AG04450 (cell line): ENCODE measurements around the gene ABCA9. TPM values are rescaled to one million over a fixed set of nuclear protein-coding genes. Genes with fewer than 3 reads are reported as not detected.

Experiments used
- CTCF ChIA-PET: fragments of 300-600, 350-600 bp; formaldehyde crosslinking; extraction: SDS; loops from one replicate; lab custom pipeline; 2022; ENCODE audit warnings: antibody characterized with exemption, inconsistent platforms; lab: Charles Lee
- POLR2A ChIA-PET: fragments of 350-600 bp; formaldehyde crosslinking; extraction: SDS; loops from one replicate; lab custom pipeline; 2021; ENCODE audit warnings: antibody characterized with exemption, inconsistent platforms; lab: Yijun Ruan, JAX
- DNase-seq: peaks from one replicate; pipeline ENCODE4 v3.0.0-alpha.2; 2011; ENCODE audit warnings: low read depth, low spot score
- H3K27ac ChIP-seq: one replicate; pipeline ENCODE4 v1.5.1; 2012; ENCODE audit warnings: low read depth, low read length, control low read depth
- H3K27me3 ChIP-seq: one replicate; pipeline ENCODE4 v1.6.0; 2012; ENCODE audit warnings: low read length; ENCODE audit not compliant: control insufficient read depth, insufficient read depth
- H3K4me3 ChIP-seq: 2 replicates; pipeline ENCODE4 v1.5.1; 2011; ENCODE audit warnings: mild to moderate bottlenecking, low read depth, low read length, control low read depth
- H3K9me3 ChIP-seq: 2 replicates; pipeline ENCODE4 v1.5.1; 2012; ENCODE audit warnings: low read length; ENCODE audit not compliant: control insufficient read depth, insufficient read depth
- polyA plus RNA-seq: library from polyadenylated mRNA; depleted of rRNA; stranded (reverse); fragments of >200 nt; gene quantifications from 2 replicates; pipeline ENCODE4 v1.2.3, GENCODE V29; 2011
- TF ChIP-seq, protein P1 (sequence below): IDR thresholded peaks from 2 replicates; pipeline ENCODE4 v1.5.1; 2011; ENCODE audit warnings: low read depth, low read length, control low read depth, inconsistent platforms

ABCA9 gene
- polyA plus RNA-seq, 1 experiment: 0.10 TPM

- CTCF ChIA-PET: no interaction called here
- H3K27ac ChIP-seq: no peak overlapping the region
- DNase-seq: no peak
- TF ChIP-seq, protein P1, sequence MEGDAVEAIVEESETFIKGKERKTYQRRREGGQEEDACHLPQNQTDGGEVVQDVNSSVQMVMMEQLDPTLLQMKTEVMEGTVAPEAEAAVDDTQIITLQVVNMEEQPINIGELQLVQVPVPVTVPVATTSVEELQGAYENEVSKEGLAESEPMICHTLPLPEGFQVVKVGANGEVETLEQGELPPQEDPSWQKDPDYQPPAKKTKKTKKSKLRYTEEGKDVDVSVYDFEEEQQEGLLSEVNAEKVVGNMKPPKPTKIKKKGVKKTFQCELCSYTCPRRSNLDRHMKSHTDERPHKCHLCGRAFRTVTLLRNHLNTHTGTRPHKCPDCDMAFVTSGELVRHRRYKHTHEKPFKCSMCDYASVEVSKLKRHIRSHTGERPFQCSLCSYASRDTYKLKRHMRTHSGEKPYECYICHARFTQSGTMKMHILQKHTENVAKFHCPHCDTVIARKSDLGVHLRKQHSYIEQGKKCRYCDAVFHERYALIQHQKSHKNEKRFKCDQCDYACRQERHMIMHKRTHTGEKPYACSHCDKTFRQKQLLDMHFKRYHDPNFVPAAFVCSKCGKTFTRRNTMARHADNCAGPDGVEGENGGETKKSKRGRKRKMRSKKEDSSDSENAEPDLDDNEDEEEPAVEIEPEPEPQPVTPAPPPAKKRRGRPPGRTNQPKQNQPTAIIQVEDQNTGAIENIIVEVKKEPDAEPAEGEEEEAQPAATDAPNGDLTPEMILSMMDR: no peak
- H3K9me3 ChIP-seq: no peaks in the 10 kb centered on the region
- no peaks in the 10 kb centered on the region for H3K27me3 ChIP-seq
- H3K4me3 ChIP-seq: no peak overlapping the region
- POLR2A ChIA-PET: no interaction called here
Observed at GRCh38 chr17:68957944-68958343, 102.8 kb downstream of the ABCA9 start.

DNA sequence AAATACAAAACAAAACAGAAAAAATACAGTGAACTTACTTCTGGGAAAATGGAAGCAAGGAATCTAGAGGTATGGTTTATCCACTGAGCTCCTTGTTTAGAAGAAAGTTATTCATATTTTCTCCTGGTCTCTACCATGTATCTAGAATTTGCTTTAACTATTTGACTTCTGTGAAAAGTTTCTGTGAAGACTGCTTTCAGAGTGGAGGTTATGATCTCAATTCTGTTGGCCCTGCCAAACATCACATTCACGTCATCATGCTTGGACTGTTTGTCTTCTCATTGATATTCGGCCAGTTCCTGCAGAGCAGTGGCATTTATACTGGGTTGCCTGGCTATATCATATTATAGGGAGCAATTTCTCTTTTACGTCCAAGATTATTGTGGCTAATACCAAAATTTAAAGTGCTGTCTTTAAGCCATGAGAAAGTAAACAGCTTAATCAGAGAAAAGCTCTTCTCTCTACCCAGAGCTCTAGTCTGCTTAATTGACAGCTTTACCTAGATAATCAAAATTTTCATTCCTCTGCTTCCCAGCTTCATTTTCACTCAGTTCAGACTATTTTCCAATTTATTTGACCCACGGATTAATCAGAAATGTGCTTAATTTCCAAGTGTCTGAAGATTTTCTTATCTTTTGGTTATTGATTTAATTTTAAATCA lies 105.4 kb downstream of the ABCA9 start, which contains the start of gene ABCA8:
Gene ABCA8, minus strand, starts transcription at position 212 of the 661 bp plus-strand sequence. CDS start 13,358 bp downstream, outside the sequence.
- H3K27ac ChIP-seq: no peak within 1 kb of the TSS
- DNase-seq: peak; percentile 13
- TF ChIP-seq, protein P1: no peak
- no peaks in the 10 kb centered on the region for H3K9me3 ChIP-seq
- ChIA-PET CTCF (interaction anchor here (0.9 to 1.8 kb wide), 2 partner anchors 178 to 183 kb away, joined by 3 to 6 read pairs; no protein-coding TSS in a partner anchor), POLR2A (interaction anchor here (0.6 kb wide), 1 partner anchor 283 kb away, joined by 4 read pairs; no protein-coding TSS in a partner anchor)
- peak within 1 kb of the TSS; percentile 45 for H3K4me3 ChIP-seq
- no peaks in the 10 kb centered on the region for H3K27me3 ChIP-seq

- Histone ChIP-seq H3K4me3 (peak overlapping the region; percentile 45), H3K27me3 (no peaks in the 10 kb centered on the region), H3K27ac (no peak overlapping the region), H3K9me3 (no peaks in the 10 kb centered on the region)
- ChIA-PET POLR2A (interaction anchor here (0.6 kb wide), 1 partner anchor 284 kb away, joined by 4 read pairs; no protein-coding TSS in a partner anchor), CTCF (interaction anchor here (0.9 to 1.8 kb wide), 2 partner anchors 177 to 182 kb away, joined by 3 to 6 read pairs; no protein-coding TSS in a partner anchor)
- DNase-seq: no peak
- TF ChIP-seq, protein P1: no peak
Observed at GRCh38 chr17:68954146-68954896, 106.4 kb downstream of the ABCA9 start.

- no peak overlapping the region; the same call in 1 of the 2 replicates for H3K4me3 ChIP-seq
- no peak for DNase-seq
- H3K9me3 ChIP-seq: no peaks in the 10 kb centered on the region
- no peak overlapping the region for H3K27ac ChIP-seq
- POLR2A ChIA-PET: no interaction called here
- TF ChIP-seq, protein P1: no peak
- CTCF ChIA-PET: interaction anchor here (1.8 kb wide), 1 partner anchor 176 kb away, joined by 6 read pairs; no protein-coding TSS in a partner anchor
- no peaks in the 10 kb centered on the region for H3K27me3 ChIP-seq
Observed at GRCh38 chr17:68953340-68953997, 107.3 kb downstream of the ABCA9 start.
